NOMO-1 treated with DMSO at 0.1 percent for 48 hours (cell line): ENCODE measurements around the gene OR2T6.
"Not testable (repeated sequence)": the region's sequence is repeated elsewhere in the genome, so short reads cannot be mapped to it uniquely, and the experiment has no call there.

Experiments
- DNase-seq: peaks from one replicate; lab custom pipeline; 2025; ENCODE audit not compliant: unreplicated experiment; lab: John Stamatoyannopoulos, UW

OR2T6 gene

GRCh38 chr1:248375446-248375845, at the start of gene OR2T6:
TSS of gene OR2T6 (plus strand) at chr1:248375746. CDS start at chr1:248387609, 11,863 bp downstream.
- DNase-seq = no peak

- no peak for DNase-seq
Measured at GRCh38 chr1:248343451-248343850, 32.1 kb upstream of the OR2T6 start.

GRCh38 chr1:248348475-248348874, 27.1 kb upstream of the OR2T6 start, which contains the start of gene OR14C36:
TSS of gene OR14C36 (plus strand) at chr1:248348775. CDS start at chr1:248348775, 0 bp downstream.
- no peak for DNase-seq

DNA sequence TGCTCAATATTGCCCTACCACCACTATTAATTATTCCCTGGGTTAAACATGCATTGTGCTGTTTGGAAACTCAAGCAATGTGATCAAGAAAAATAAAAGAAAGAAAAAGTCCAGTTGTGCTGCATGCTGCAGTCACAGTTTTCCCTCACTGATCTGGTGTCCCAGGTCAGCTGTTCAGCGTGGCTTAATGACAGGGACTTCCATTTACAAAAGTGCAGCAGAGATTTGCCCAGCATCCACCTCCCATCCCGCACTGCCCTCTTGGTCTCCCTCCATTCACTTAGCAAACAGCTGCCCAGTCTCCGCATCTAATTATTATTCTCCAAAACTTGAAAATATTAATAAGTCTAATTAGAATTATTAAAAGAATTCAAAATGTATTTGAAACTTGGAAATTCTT, 16.1 kb upstream of the OR2T6 start:
- DNase-seq = no peak

DNA sequence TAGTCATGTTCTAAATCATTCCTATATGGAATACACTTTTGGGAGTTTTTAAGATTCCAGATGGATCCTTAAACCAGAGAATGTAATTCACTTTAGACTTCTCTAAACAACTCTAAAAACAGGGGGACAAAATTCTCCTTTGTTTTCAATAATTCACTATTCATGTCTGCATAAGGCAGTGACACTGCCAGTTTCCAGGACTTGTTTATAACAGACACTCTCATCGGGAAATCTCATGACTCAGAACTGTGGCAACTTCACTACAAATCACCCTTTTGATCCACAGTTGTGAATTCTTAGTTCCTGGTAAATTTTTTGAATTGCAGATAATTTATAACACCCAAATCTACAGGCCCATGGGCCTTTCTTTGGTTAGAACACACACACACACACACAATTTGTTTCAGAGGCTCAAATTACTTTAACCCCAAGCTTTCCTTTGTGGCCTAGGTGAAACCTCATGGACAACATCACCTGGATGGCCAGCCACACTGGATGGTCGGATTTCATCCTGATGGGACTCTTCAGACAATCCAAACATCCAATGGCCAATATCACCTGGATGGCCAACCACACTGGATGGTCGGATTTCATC, 14.3 kb upstream of the OR2T6 start, which contains the start of gene OR2T4:
OR2T4 (plus strand) TSS at position 545 of the 595 bp plus-strand sequence; CDS start at position 545, 0 bp downstream.
- DNase-seq = no peak

DNA sequence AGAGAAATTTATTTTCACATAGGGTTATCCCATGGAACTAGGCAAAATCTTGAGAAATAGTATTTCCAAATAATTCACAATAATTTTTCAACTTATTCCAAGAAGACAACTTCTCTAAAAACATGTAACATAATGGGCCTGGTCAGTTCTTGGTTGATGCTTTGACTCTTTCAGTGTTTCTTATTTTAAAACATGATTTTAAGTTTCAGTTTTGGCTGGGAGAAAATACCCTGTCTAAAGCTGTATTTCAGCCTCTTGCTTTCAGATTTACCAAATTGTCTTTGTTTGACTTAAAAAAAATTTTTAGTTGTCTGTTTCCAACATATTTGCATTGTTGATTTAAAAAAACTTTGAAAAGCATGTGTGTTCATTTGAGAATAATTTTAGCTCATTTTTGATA, 8.9 kb upstream of the OR2T6 start:
- no peak for DNase-seq

- no peak for DNase-seq
Measured at GRCh38 chr1:248372394-248372793, 3.2 kb upstream of the OR2T6 start.

DNA sequence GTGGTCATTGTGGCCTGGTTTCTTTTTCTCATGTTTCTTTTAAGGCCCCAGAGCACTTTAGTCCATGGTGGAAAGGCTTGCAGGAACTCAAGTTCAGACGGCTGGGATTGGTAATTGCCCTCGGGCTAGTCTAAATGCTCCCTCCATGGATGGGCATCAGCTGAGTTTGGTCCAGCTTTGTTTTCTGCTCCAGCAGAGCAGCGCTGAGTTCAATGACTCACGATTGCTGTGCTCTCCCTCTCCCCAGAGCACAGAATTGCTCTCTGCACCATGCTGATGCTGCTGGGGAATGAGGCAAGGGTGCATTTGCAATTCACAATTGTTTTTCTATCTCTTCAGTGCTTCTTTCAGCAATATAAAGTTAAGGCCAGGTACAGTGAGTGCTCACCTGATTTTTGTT, 1.8 kb upstream of the OR2T6 start:
- no peak for DNase-seq

- no peak for DNase-seq
Measured at GRCh38 chr1:248376916-248377315, 1.4 kb downstream of the OR2T6 start.

GRCh38 chr1:248380854-248381253, 5.3 kb downstream of the OR2T6 start:
- DNase-seq = no peak

DNA sequence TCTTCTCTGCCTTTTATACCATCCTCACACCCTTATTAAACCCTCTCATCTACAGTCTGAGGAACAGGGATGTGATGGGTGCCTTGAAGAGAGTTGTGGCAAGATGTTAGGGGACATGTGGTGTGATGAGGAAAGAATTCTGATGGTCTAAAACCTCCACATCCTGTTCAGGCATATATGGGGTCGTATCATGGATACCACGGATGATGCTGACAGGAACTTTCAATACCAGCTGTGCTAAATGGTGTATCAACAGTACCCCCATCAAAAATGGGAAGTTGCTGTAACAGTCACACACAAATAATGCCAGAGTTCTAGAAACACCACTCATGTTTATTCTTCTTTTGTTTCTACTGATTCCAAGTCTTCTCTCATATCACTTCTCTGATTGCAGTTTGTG, 12.9 kb downstream of the OR2T6 start:
- no peak for DNase-seq

- no peak for DNase-seq
Measured at GRCh38 chr1:248393050-248393449, 17.5 kb downstream of the OR2T6 start.

DNA sequence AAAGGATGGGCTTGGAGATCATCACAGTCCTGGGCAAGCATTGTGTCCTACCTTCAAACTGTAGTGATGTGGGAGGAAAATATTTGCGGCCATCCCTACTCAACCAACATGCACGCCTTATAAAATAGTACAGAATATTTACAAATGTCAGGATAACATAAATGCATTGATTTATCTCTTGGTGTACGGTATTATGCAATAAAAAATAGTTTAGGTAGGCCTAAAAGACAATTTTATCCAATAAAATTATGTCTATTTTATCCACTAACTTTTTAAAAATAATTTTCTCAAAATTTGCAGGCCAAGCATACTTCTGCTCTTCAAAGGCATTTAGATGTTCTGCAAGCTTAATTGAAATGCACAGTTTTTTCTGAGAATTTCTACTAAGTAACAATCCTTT, 27.2 kb downstream of the OR2T6 start, which contains the start of gene OR2T1:
OR2T1 (plus strand) TSS at position 301 of the 400 bp plus-strand sequence. CDS start 3,100 bp downstream, outside the sequence.
- DNase-seq = no peak

DNA sequence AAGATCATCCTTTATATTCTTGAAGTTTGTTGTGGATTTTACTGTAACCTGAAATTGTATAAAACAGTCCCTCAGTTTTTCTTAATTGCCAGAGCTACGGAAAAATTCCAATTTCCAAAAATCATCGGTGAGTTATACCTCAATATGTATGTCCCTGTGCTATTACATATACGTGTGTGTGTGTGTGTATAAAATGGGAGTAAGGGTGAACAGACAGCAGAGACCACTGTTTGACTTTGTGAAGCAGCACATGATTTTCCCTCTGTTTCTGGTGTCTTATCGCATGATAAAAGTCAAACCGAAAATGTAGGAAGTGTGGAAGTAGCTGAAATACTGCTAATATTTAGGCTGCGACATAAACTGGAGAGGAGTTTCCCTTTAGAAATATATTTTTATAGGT, 28.5 kb downstream of the OR2T6 start:
- no peak for DNase-seq

GRCh38 chr1:248406721-248407692, 31.5 kb downstream of the OR2T6 start:
- DNase-seq = no peak

DNA sequence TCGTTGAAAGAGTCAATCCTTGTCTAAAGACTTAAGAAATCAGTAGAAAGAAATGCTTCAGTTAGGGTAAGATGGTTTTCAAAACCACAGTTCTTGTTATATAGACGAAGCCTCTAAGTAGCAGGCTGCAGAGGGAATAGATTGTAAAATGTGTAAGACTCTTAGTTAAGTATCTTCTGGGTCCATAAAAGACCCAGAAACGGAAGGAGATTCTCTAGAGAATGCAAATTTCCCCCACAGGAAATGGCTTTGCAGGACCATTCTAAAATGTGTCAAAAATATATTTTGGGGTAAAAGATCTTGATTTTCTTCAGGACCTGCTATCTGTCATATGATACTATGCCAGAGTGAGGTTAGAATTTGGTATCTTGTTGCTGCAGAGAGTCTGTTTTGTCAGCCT, 40.7 kb downstream of the OR2T6 start:
- no peak for DNase-seq

- no peak for DNase-seq
Measured at GRCh38 chr1:248417854-248418253, 42.3 kb downstream of the OR2T6 start.

- no peak for DNase-seq
Measured at GRCh38 chr1:248421384-248421783, 45.8 kb downstream of the OR2T6 start.

DNA sequence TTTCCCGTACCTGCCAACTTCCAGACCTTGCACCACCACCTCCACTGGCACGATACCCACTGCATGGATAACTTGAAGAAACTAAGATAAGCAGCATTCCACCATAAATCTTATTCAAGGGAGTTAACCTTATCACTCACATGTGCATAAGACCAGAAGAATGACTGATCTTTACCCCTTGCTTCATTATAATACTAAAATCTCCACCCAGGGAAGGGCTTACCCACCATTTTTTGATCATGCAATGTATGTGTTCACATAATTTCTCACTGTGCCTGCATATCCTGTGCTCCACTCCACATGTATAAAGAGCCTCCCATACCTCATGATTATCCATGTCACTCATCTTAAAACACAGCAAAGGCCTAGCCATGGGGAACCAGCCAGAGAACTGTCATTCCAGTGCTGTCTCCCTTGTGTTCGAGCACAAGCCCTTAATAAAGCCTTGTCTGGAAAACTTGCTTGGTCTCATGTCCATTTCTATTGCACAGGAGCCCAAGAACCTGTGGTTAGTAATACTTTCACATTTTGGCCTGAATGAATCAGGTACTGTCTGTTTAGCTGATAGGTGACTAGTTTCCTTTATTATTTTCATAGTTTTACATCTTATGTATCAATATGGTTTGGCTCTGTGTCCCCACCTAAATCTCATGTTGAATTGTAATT, 52.1 kb downstream of the OR2T6 start:
- DNase-seq = not testable (repeated sequence)

- not testable (repeated sequence) for DNase-seq
Measured at GRCh38 chr1:248428192-248428533, 52.6 kb downstream of the OR2T6 start.

GRCh38 chr1:248431683-248432082, 56.1 kb downstream of the OR2T6 start:
- not testable (repeated sequence) for DNase-seq
